ENCODE data around the gene PTPN23. TPM values are rescaled to one million over a fixed set of nuclear protein-coding genes. Genes with fewer than 3 reads are reported as not detected.

Gene PTPN23
- total and polyA plus RNA-seq, 9 of the 15 experiments (the other 6 are each of a cell fraction or from before 2014, with no cell fraction given), result 0.41 to 58.7 (median 7.2) TPM

- Histone ChIP-seq H3K27ac (ENCODE audit: extremely low read depth, low read depth, low read length) (peak overlapping the region; percentile 94), H3K9me1 (ENCODE audit: control insufficient read depth, insufficient read depth, low read length) (no peaks in the 10 kb centered on the region), H3K4me2 (ENCODE audit: insufficient read depth, low read length) (peak overlapping the region; percentile 93), H3K79me2 (ENCODE audit: control insufficient read depth, insufficient read depth, low read length) (peaks cover 56% of the 10 kb centered on the region), H3K9me3 (replicated peaks; ENCODE audit: control insufficient read depth, insufficient read depth, low read depth, low read length) (no peaks in the 10 kb centered on the region), H2AFZ (ENCODE audit: low read depth, low read length) (peak overlapping the region; percentile 91), H4K20me1 (replicated peaks; ENCODE audit: control insufficient read depth, insufficient read depth, low read length) (peaks cover 16% of the 10 kb centered on the region), H3K9ac (ENCODE audit: insufficient read depth in 1 of 2, low read depth in 2 of 2, low read length in 2 of 2) (peak overlapping the region; percentile 95 to 96), H3K27me3 (ENCODE audit: control insufficient read depth in 2 of 2, insufficient read depth in 2 of 2, low read length in 2 of 2) (no peaks in the 10 kb centered on the region), H3K4me1 (replicated peaks in 1 of 2; ENCODE audit: control insufficient read depth in 2 of 2, insufficient read depth in 2 of 2, low read length in 2 of 2) (peaks cover 30 to 32% of the 10 kb centered on the region in 2 experiments), H3K4me3 (peak overlapping the region; percentile 88), H3K36me3 (ENCODE audit: control insufficient read depth, insufficient read depth, low read length) (peaks cover 14% of the 10 kb centered on the region; the same call in 1 of the 3 replicates)
- in situ Hi-C loops (cut with MboI), result no loop called here
- DNase-seq (ENCODE audit: extremely low read depth in 1 of 4, low spot score in 3 of 4), result peak in 1 of 4 experiments; percentile 38
- 4% methylated on average over 23 of the region's 23 CpGs for WGBS (ENCODE audit: insufficient coverage, low coverage, missing lambda C conversion rate)
- intact Hi-C loops (cut with micrococcal nuclease), result loop anchor here (5.0 kb wide), 1 partner anchor 402 kb away; the partner anchor contains the start of gene SMARCC1
- FAIRE-seq, result no peak
- ATAC-seq, result no peak; the same call in 2 of the 3 replicates
- ChIA-PET POLR2A (interaction anchor here (0.6 to 1.9 kb wide), 20 partner anchors 9 to 1720 kb away, joined by 3 to 9 read pairs (median 4); no protein-coding TSS in a partner anchor), CTCF (ENCODE audit: low intra/inter-chr PET ratio) (no interaction called here)
- BruUV-seq (replicated peaks), result no TSS peak
- TF ChIP-seq ZBED1 (IDR thresholded peaks at IDR 0.05) (peak; percentile 71; the same call in 1 of the 2 replicates), NFIC (IDR thresholded peaks at IDR 0.05) (no peak), KLF6 (CRISPR knock-in tag; IDR thresholded peaks at IDR 0.05; ENCODE audit: borderline replicate concordance) (no peak), BRF2 (IDR thresholded peaks at IDR 0.05; ENCODE audit: borderline replicate concordance, insufficient read depth, insufficient read length) (no peak), TARDBP (IDR thresholded peaks at IDR 0.05) (no peak), ADNP (tag; IDR thresholded peaks at IDR 0.05) (no peak), ZNF766 (CRISPR knock-in tag; conservative IDR thresholded peaks at IDR 0.05) (no peak), ZNF354B (CRISPR knock-in tag; IDR thresholded peaks at IDR 0.05) (no peak), MAFK (IDR thresholded peaks at IDR 0.05; ENCODE audit: low read length) (no peak), MTA2 (IDR thresholded peaks at IDR 0.05; ENCODE audit: low read depth) (0 out of 2 replicates have a peak, but pooled peaks have one; percentile 13), ZNF431 (CRISPR knock-in tag; IDR thresholded peaks at IDR 0.05) (peak; percentile 5; the same call in 1 of the 2 replicates), FOXA3 (CRISPR knock-in tag; conservative IDR thresholded peaks at IDR 0.05 in 1 of 2, IDR thresholded peaks at IDR 0.05 in 1 of 2) (peak in 1 of 2 experiments; percentile 77; a peak in 1 of 4 replicates), FOXP1 (CRISPR knock-in tag; IDR thresholded peaks at IDR 0.05) (peak; percentile 85; the same call in 1 of the 2 replicates), MTA1 (IDR thresholded peaks at IDR 0.05; ENCODE audit: borderline replicate concordance) (peak; percentile 27; the same call in 1 of the 2 replicates), TEAD1 (CRISPR knock-in tag; IDR thresholded peaks at IDR 0.05) (peak in 1 of 2 experiments; percentile 53; a peak in 1 of 4 replicates), FOXJ2 (tag; IDR thresholded peaks at IDR 0.05) (0 out of 2 replicates have a peak, but pooled peaks have one; percentile 21), ZNF280A (IDR thresholded peaks at IDR 0.05; ENCODE audit: low read depth, partially characterized antibody) (no peak), HBP1 (CRISPR knock-in tag; IDR thresholded peaks at IDR 0.05) (no peak; the same call in 1 of the 2 replicates)
Observed at GRCh38 chr3:47380026-47380600, 708 bp upstream of the PTPN23 start.
